HCT116 (cell line): ENCODE results near the gene B3GNT5. TPM values are rescaled to one million over a fixed set of nuclear protein-coding genes. Genes with fewer than 3 reads are reported as not detected.

Experiments used
- ATAC-seq: fragments of 200-7000 bp; cut with Tn5 transposase; 2 replicates; pipeline ENCODE4 v1.9.1; 2020; ENCODE audit warnings: mild to moderate bottlenecking, moderate library complexity
- BruUV-seq: library from RNA; stranded (reverse); fragments of 400-500 nt; replicated peaks from 2 replicates; lab custom pipeline; 2021; lab: Mats Ljungman, UMichigan
- CTCF ChIA-PET: fragments of 300-600 bp; sonication (Branson Sonifier 250); formaldehyde crosslinking; loops from one replicate; lab custom pipeline; 2021; ENCODE audit warnings: antibody characterized with exemption; lab: Charles Lee
- POLR2A ChIA-PET: fragments of 300-600, 350-600 bp; sonication (Branson Sonifier 250); formaldehyde crosslinking; loops from one replicate; lab custom pipeline; 2021; ENCODE audit warnings: antibody characterized with exemption; lab: Charles Lee
- RAD21 ChIA-PET, 2 experiments: fragments of 300-600 bp; sonication (Branson Sonifier 250); formaldehyde crosslinking; loops; one replicate each; lab custom pipeline; 2023; ENCODE audit warnings: low total read pairs in 2 of 2; ENCODE audit not compliant: uncharacterized antibody in 2 of 2, unreplicated experiment in 2 of 2, low non-redundant PET in 1 of 2; lab: Charles Lee
- DNase-seq: peaks from one replicate; pipeline ENCODE4 v3.0.0-alpha.2; 2010; ENCODE audit warnings: low read depth, low spot score
- H2AFZ ChIP-seq: fragments of 200-600 bp; shearing (Covaris generic), sonication (generic); 2 replicates; pipeline ENCODE4 v1.6.1; 2017; ENCODE audit warnings: low read depth, mixed run types, mixed read lengths, antibody characterized with exemption, low read length; ENCODE audit not compliant: poor library complexity, severe bottlenecking
- H3K27ac ChIP-seq: 2 replicates; pipeline ENCODE4 v1.5.1; 2012; ENCODE audit warnings: low read depth, low read length
- H3K27me3 ChIP-seq: fragments of 200-600 bp; sonication (generic); 2 replicates; pipeline ENCODE4 v1.6.1; 2016; ENCODE audit warnings: mixed run types, low read length, mixed read lengths; ENCODE audit not compliant: insufficient read depth
- H3K36me3 ChIP-seq, 2 experiments: fragments of 200-500 bp in 1 of 2; fragments of 200-600 bp in 1 of 2; sonication (Bioruptor generic) in 1 of 2; sonication (generic) in 1 of 2; 2 replicates each; pipeline versions ENCODE4 v1.5.1 to v1.6.1; 2014 to 2016; ENCODE audit warnings: low read length in 2 of 2, inconsistent platforms in 1 of 2, mixed read lengths in 1 of 2, mixed run types in 1 of 2; ENCODE audit not compliant: insufficient read depth in 2 of 2, control insufficient read depth in 1 of 2
- H3K4me1 ChIP-seq, 2 experiments: fragments of 200-600 bp in 1 of 2; sonication (generic) in 1 of 2; 2 replicates each; pipeline versions ENCODE4 v1.5.1 to v1.6.1; 2012 to 2017; ENCODE audit warnings: low read length in 2 of 2, inconsistent platforms in 1 of 2, mild to moderate bottlenecking in 1 of 2, mixed read lengths in 1 of 2, mixed run types in 1 of 2, moderate library complexity in 1 of 2; ENCODE audit not compliant: insufficient read depth in 2 of 2, control insufficient read depth in 1 of 2
- H3K4me2 ChIP-seq: fragments of 200-600 bp; sonication (generic); 2 replicates; pipeline ENCODE4 v1.6.1; 2017; ENCODE audit warnings: mixed run types, low read length, mixed read lengths
- H3K4me3 ChIP-seq, 2 experiments: fragments of 200-600 bp in 1 of 2; sonication (generic) in 1 of 2; replicated peaks in 1 of 2; 2 replicates each; pipeline ENCODE4 v1.5.1; 2011 to 2016; ENCODE audit warnings: low read length in 2 of 2, control low read depth in 1 of 2, low read depth in 1 of 2, mild to moderate bottlenecking in 1 of 2, mixed read lengths in 1 of 2, mixed run types in 1 of 2
- H3K79me2 ChIP-seq: fragments of 200-600 bp; sonication (generic); 2 replicates; pipeline ENCODE4 v1.6.1; 2017; ENCODE audit warnings: mild to moderate bottlenecking, mixed run types, low read length, moderate library complexity, mixed read lengths; ENCODE audit not compliant: insufficient read depth
- H3K9ac ChIP-seq: fragments of 200-600 bp; sonication (generic); 2 replicates; pipeline ENCODE4 v1.6.1; 2016; ENCODE audit warnings: low read length, mixed read lengths
- H3K9me2 ChIP-seq: fragments of 200-600 bp; sonication (generic), shearing (Covaris generic); 2 replicates; pipeline ENCODE4 v1.6.1; 2017; ENCODE audit warnings: mixed run types, mild to moderate bottlenecking, moderate library complexity; ENCODE audit not compliant: insufficient read depth
- H3K9me3 ChIP-seq, 2 experiments: fragments of 200-500 bp in 1 of 2; fragments of 200-600 bp in 1 of 2; sonication (Bioruptor generic) in 1 of 2; sonication (generic) in 1 of 2; 2 replicates each; pipeline ENCODE4 v1.6.1; 2014 to 2017; ENCODE audit warnings: low read length in 2 of 2, mixed read lengths in 2 of 2, inconsistent platforms in 1 of 2, low read depth in 1 of 2, mild to moderate bottlenecking in 1 of 2, mixed run types in 1 of 2, moderate library complexity in 1 of 2; ENCODE audit not compliant: control insufficient read depth in 1 of 2, insufficient read depth in 1 of 2
- H4K20me1 ChIP-seq: fragments of 200-600 bp; sonication (generic), shearing (Covaris generic); 2 replicates; pipeline ENCODE4 v1.6.1; 2017; ENCODE audit warnings: mixed run types, mild to moderate bottlenecking, moderate library complexity; ENCODE audit not compliant: insufficient read depth
- JUND ChIP-seq: IDR thresholded peaks from 2 replicates; pipeline ENCODE4 v1.6.1; 2012
- POLR2A ChIP-seq: IDR thresholded peaks from 2 replicates; pipeline ENCODE4 v1.7.0; 2011; ENCODE audit warnings: borderline replicate concordance; ENCODE audit not compliant: insufficient read depth, insufficient read length; ENCODE audit errors: extremely low read depth
- POLR2AphosphoS5 ChIP-seq: IDR thresholded peaks from 2 replicates; pipeline ENCODE4 v1.6.1; 2011; ENCODE audit warnings: mild to moderate bottlenecking, low read depth, low read length, moderate library complexity
- SP1 ChIP-seq: IDR thresholded peaks from 2 replicates; pipeline ENCODE4 v1.6.1; 2012; ENCODE audit warnings: low read depth
- SRF ChIP-seq: IDR thresholded peaks from 2 replicates; pipeline ENCODE4 v1.6.1; 2012; ENCODE audit warnings: low read depth
- YY1 ChIP-seq: IDR thresholded peaks from 2 replicates; pipeline ENCODE4 v1.6.1; 2011; ENCODE audit warnings: low read length, low read depth, moderate library complexity, mild to moderate bottlenecking; ENCODE audit not compliant: insufficient replicate concordance; ENCODE audit errors: extremely low read depth
- ZFX ChIP-seq: fragments of 450-650 bp; IDR thresholded peaks from 2 replicates; pipeline ENCODE4 v1.6.1; 2017
- ZNF274 ChIP-seq: fragments of 200-500 bp; sonication (Bioruptor generic); IDR thresholded peaks from 2 replicates; pipeline ENCODE4 v1.6.1; 2014; ENCODE audit warnings: mild to moderate bottlenecking, low read depth, low read length, inconsistent platforms
- intact Hi-C: fragments of 100-400 bp; cut with micrococcal nuclease; formaldehyde crosslinking; loops from 2 replicates; pipeline ENCODE4 v1.10.0; 2022
- total RNA-seq: library from RNA; stranded (reverse); gene quantifications from one replicate; pipeline ENCODE4 v1.2.1, GENCODE V29; 2021; ENCODE audit not compliant: unreplicated experiment
- TF ChIP-seq, protein P1 (sequence below), 3 experiments: fragments of 200-600 bp in 1 of 3; sonication (generic) in 1 of 3; IDR thresholded peaks in 2 of 3; conservative IDR thresholded peaks in 1 of 3; 2 replicates each; pipeline ENCODE4 v1.5.1; 2012 to 2017; ENCODE audit warnings: low read depth in 2 of 3, low read length in 2 of 3, antibody characterized with exemption in 1 of 3, borderline replicate concordance in 1 of 3, control low read depth in 1 of 3, mild to moderate bottlenecking in 1 of 3, mixed read lengths in 1 of 3, mixed run types in 1 of 3, moderate library complexity in 1 of 3; ENCODE audit not compliant: insufficient read depth in 1 of 3
- TF ChIP-seq, protein P2 (sequence below): IDR thresholded peaks from 2 replicates; pipeline ENCODE4 v1.6.1; 2012
- TF ChIP-seq, protein P3 (sequence below): IDR thresholded peaks from 2 replicates; pipeline ENCODE4 v1.6.1; 2012; ENCODE audit warnings: low read depth
- TF ChIP-seq, protein P4 (sequence below): IDR thresholded peaks from 2 replicates; pipeline ENCODE4 v1.6.1; 2011; ENCODE audit warnings: mild to moderate bottlenecking, low read length, moderate library complexity; ENCODE audit not compliant: insufficient replicate concordance; ENCODE audit errors: extremely low read depth

Gene B3GNT5
- total RNA-seq, 1 experiment from 2014 or later = 25.3 TPM

DNA sequence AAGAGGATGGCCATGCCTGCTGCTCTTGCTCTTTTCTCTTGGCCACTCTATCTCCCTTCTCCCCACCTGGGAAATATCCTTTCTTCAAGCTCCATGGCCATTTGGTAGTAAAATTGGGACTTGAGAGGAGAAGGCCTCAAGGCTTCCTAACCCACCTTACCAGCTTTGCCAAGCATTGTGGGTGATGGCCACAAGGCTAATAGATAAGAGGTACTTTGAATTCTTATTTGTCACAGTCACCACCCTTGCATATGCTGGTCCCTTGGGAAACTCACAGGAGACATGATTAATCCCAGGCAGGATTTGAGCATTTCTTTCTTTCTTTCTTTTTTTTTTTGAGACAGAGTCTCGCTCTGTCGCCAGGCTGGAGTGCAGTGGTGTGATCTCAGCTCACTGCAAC, 37.2 kb downstream of the B3GNT5 start:
- no peak overlapping the region for H3K4me3 ChIP-seq
- no peaks in the 10 kb centered on the region for H3K27me3 ChIP-seq
- ChIA-PET CTCF (no interaction called here), RAD21 (no interaction called here), POLR2A (no interaction called here)
- no peak overlapping the region for H3K27ac ChIP-seq
- no peak for DNase-seq
- H3K36me3 ChIP-seq = no peaks in the 10 kb centered on the region
- no peak for ATAC-seq
- peaks cover 8 to 17% of the 10 kb centered on the region in 2 experiments for H3K4me1 ChIP-seq
- BruUV-seq = no TSS peak
- no peaks in the 10 kb centered on the region for H3K9me2 ChIP-seq
- H4K20me1 ChIP-seq = no peaks in the 10 kb centered on the region
- H3K9me3 ChIP-seq = no peaks in the 10 kb centered on the region
- intact Hi-C loops = no loop called here
- no peak overlapping the region for H3K9ac ChIP-seq
- H3K79me2 ChIP-seq = no peaks in the 10 kb centered on the region
- no peak overlapping the region for H3K4me2 ChIP-seq
- TF ChIP-seq YY1 = no peak
- TF ChIP-seq, protein P1, sequence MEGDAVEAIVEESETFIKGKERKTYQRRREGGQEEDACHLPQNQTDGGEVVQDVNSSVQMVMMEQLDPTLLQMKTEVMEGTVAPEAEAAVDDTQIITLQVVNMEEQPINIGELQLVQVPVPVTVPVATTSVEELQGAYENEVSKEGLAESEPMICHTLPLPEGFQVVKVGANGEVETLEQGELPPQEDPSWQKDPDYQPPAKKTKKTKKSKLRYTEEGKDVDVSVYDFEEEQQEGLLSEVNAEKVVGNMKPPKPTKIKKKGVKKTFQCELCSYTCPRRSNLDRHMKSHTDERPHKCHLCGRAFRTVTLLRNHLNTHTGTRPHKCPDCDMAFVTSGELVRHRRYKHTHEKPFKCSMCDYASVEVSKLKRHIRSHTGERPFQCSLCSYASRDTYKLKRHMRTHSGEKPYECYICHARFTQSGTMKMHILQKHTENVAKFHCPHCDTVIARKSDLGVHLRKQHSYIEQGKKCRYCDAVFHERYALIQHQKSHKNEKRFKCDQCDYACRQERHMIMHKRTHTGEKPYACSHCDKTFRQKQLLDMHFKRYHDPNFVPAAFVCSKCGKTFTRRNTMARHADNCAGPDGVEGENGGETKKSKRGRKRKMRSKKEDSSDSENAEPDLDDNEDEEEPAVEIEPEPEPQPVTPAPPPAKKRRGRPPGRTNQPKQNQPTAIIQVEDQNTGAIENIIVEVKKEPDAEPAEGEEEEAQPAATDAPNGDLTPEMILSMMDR (IDR thresholded peaks at IDR 0.05 in 2 of 3, conservative IDR thresholded peaks at IDR 0.05 in 1 of 3; ENCODE audit: borderline replicate concordance in 1 of 3, insufficient read depth in 1 of 3, low read depth in 2 of 3, low read length in 2 of 3) = no peak
- TF ChIP-seq, protein P2, sequence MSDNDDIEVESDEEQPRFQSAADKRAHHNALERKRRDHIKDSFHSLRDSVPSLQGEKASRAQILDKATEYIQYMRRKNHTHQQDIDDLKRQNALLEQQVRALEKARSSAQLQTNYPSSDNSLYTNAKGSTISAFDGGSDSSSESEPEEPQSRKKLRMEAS = no peak
- no peak for TF ChIP-seq SP1
- H2AFZ ChIP-seq = no peak overlapping the region

DNA sequence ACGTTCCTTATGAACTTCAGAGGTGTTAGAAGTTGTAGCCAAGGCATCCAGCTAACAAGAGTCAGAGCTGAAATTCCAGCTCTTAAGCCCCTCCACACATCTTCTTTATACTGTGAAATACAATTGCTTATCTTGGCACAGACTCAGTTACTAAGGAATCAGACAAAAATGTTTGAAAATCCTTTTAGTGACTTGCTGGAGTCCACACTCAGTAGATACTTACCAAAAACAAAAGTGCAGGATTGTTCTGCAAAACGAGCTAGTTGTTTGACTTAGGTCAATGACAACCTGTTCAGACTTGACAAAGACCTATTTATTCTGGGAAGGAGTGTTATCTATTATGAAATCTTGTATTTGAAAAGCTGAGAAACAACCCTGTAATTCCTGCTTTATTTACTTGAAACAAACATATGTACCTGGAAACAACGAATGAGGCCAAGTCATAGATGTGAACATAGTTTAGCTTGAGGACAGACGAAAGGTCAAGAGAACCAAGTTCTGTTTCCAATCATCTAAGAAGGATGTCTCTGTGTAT, 38.5 kb downstream of the B3GNT5 start:
- Histone ChIP-seq H3K9me2 (no peaks in the 10 kb centered on the region), H2AFZ (no peak overlapping the region), H3K4me3 (no peak overlapping the region), H3K9me3 (no peaks in the 10 kb centered on the region), H3K4me2 (no peak overlapping the region), H3K4me1 (peaks cover 0 to 3% of the 10 kb centered on the region in 2 experiments; a peak in 2 of 4 replicates), H3K36me3 (no peaks in the 10 kb centered on the region), H3K27ac (no peak overlapping the region), H3K79me2 (no peaks in the 10 kb centered on the region), H3K9ac (no peak overlapping the region), H4K20me1 (no peaks in the 10 kb centered on the region), H3K27me3 (no peaks in the 10 kb centered on the region)
- ChIA-PET CTCF (no interaction called here), POLR2A (no interaction called here), RAD21 (no interaction called here)
- BruUV-seq = no TSS peak
- ATAC-seq (no peak), DNase-seq (no peak)
- intact Hi-C loops = no loop called here
- TF ChIP-seq JUND = no peak
- no peak for TF ChIP-seq POLR2A
- no peak for TF ChIP-seq SRF
- no peak for TF ChIP-seq SP1
- TF ChIP-seq, protein P3, sequence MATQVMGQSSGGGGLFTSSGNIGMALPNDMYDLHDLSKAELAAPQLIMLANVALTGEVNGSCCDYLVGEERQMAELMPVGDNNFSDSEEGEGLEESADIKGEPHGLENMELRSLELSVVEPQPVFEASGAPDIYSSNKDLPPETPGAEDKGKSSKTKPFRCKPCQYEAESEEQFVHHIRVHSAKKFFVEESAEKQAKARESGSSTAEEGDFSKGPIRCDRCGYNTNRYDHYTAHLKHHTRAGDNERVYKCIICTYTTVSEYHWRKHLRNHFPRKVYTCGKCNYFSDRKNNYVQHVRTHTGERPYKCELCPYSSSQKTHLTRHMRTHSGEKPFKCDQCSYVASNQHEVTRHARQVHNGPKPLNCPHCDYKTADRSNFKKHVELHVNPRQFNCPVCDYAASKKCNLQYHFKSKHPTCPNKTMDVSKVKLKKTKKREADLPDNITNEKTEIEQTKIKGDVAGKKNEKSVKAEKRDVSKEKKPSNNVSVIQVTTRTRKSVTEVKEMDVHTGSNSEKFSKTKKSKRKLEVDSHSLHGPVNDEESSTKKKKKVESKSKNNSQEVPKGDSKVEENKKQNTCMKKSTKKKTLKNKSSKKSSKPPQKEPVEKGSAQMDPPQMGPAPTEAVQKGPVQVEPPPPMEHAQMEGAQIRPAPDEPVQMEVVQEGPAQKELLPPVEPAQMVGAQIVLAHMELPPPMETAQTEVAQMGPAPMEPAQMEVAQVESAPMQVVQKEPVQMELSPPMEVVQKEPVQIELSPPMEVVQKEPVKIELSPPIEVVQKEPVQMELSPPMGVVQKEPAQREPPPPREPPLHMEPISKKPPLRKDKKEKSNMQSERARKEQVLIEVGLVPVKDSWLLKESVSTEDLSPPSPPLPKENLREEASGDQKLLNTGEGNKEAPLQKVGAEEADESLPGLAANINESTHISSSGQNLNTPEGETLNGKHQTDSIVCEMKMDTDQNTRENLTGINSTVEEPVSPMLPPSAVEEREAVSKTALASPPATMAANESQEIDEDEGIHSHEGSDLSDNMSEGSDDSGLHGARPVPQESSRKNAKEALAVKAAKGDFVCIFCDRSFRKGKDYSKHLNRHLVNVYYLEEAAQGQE = no peak
- TF ChIP-seq, protein P4, sequence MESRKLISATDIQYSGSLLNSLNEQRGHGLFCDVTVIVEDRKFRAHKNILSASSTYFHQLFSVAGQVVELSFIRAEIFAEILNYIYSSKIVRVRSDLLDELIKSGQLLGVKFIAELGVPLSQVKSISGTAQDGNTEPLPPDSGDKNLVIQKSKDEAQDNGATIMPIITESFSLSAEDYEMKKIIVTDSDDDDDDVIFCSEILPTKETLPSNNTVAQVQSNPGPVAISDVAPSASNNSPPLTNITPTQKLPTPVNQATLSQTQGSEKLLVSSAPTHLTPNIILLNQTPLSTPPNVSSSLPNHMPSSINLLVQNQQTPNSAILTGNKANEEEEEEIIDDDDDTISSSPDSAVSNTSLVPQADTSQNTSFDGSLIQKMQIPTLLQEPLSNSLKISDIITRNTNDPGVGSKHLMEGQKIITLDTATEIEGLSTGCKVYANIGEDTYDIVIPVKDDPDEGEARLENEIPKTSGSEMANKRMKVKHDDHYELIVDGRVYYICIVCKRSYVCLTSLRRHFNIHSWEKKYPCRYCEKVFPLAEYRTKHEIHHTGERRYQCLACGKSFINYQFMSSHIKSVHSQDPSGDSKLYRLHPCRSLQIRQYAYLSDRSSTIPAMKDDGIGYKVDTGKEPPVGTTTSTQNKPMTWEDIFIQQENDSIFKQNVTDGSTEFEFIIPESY = no peak
- TF ChIP-seq ZNF274 = no peak
- no peak for TF ChIP-seq ZFX
- no peak for TF ChIP-seq POLR2AphosphoS5
